Lower leg skin (tissue), 3 donors: ENCODE measurements around the gene RPTOR.

ENCODE experiments used
- POLR2A ChIP-seq, 2 donors: fragments of 450-650 bp; IDR thresholded peaks; one replicate each; pipeline ENCODE4 v1.6.1; 2016 to 2017; ENCODE audit warnings: antibody characterized with exemption in 2 of 2, mild to moderate bottlenecking in 1 of 2, moderate library complexity in 1 of 2
- TF ChIP-seq, protein P1 (sequence below), 3 donors: fragments of 450-650 bp; IDR thresholded peaks; one replicate each; pipeline ENCODE4 v1.5.1; 2016; ENCODE audit warnings: antibody characterized with exemption in 3 of 3, mild to moderate bottlenecking in 3 of 3, moderate library complexity in 2 of 3

DNA sequence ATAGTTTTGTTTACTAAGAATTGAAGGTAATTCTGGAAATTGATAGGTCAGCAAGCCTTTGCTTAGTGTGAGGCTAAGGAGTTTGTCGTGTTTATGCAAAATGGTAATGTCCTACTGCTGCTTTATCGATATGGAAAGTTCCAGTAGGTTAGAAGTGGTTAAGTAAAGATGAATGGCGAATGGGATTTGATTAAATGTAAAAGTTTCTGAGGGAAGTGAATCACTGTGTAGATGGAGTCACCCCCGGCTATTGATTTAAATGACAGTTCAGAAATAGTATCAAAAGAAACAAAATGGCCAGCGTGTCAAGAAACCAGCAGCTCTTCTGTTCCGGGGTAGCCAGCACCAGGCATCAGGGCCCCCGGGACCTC, 131.4 kb downstream of the RPTOR start:
- TF ChIP-seq POLR2A (IDR thresholded peaks at IDR 0.05), result no peak
- TF ChIP-seq, protein P1, sequence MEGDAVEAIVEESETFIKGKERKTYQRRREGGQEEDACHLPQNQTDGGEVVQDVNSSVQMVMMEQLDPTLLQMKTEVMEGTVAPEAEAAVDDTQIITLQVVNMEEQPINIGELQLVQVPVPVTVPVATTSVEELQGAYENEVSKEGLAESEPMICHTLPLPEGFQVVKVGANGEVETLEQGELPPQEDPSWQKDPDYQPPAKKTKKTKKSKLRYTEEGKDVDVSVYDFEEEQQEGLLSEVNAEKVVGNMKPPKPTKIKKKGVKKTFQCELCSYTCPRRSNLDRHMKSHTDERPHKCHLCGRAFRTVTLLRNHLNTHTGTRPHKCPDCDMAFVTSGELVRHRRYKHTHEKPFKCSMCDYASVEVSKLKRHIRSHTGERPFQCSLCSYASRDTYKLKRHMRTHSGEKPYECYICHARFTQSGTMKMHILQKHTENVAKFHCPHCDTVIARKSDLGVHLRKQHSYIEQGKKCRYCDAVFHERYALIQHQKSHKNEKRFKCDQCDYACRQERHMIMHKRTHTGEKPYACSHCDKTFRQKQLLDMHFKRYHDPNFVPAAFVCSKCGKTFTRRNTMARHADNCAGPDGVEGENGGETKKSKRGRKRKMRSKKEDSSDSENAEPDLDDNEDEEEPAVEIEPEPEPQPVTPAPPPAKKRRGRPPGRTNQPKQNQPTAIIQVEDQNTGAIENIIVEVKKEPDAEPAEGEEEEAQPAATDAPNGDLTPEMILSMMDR (IDR thresholded peaks at IDR 0.05), result no peak
